Bronchial epithelial cell (primary cell): ENCODE data around the gene MACO1. TPM values are rescaled to one million over a fixed set of nuclear protein-coding genes. Genes with fewer than 3 reads are reported as not detected.
A peak's percentile ranks its signal among the peaks of the same experiment; 100 is the strongest.

Source experiments
- DNase-seq: peaks from one replicate; pipeline ENCODE4 v3.0.0-alpha.2; 2010; ENCODE audit warnings: low read depth
- FAIRE-seq: peaks from 2 replicates; lab custom pipeline; 2011; peaks lifted over from hg19 to GRCh38; lab: Jason Lieb, UNC
- H3K27me3 ChIP-seq: 2 replicates; pipeline ENCODE4 v1.5.1; 2011; ENCODE audit warnings: low read length; ENCODE audit not compliant: control insufficient read depth, insufficient read depth
- H3K36me3 ChIP-seq: 2 replicates; pipeline ENCODE4 v1.5.1; 2011; ENCODE audit warnings: low read length; ENCODE audit not compliant: control insufficient read depth, insufficient read depth
- H3K4me3 ChIP-seq: 2 replicates; pipeline ENCODE4 v1.5.1; 2011; ENCODE audit warnings: mild to moderate bottlenecking, low read depth, low read length, control low read depth
- total RNA-seq: library from RNA; depleted of rRNA; stranded (reverse); fragments of >200 nt; gene quantifications from 2 replicates; pipeline ENCODE4 v1.2.1, GENCODE V29; 2014
- TF ChIP-seq, protein P1 (sequence below): IDR thresholded peaks from 2 replicates; pipeline ENCODE4 v1.5.1; 2011; ENCODE audit warnings: mild to moderate bottlenecking, moderate library complexity, low read length, control low read depth, inconsistent platforms; ENCODE audit not compliant: insufficient read depth, severe bottlenecking

Gene MACO1
- total RNA-seq, 1 donor from 2014 or later = 17.4 TPM

- H3K36me3 ChIP-seq = no peaks in the 10 kb centered on the region
- no peaks in the 10 kb centered on the region for H3K27me3 ChIP-seq
- no peak for FAIRE-seq
- peak; percentile 41 for DNase-seq
- no peak overlapping the region for H3K4me3 ChIP-seq
- TF ChIP-seq, protein P1, sequence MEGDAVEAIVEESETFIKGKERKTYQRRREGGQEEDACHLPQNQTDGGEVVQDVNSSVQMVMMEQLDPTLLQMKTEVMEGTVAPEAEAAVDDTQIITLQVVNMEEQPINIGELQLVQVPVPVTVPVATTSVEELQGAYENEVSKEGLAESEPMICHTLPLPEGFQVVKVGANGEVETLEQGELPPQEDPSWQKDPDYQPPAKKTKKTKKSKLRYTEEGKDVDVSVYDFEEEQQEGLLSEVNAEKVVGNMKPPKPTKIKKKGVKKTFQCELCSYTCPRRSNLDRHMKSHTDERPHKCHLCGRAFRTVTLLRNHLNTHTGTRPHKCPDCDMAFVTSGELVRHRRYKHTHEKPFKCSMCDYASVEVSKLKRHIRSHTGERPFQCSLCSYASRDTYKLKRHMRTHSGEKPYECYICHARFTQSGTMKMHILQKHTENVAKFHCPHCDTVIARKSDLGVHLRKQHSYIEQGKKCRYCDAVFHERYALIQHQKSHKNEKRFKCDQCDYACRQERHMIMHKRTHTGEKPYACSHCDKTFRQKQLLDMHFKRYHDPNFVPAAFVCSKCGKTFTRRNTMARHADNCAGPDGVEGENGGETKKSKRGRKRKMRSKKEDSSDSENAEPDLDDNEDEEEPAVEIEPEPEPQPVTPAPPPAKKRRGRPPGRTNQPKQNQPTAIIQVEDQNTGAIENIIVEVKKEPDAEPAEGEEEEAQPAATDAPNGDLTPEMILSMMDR = peak; percentile 68
These were observed 89.9 kb downstream of the MACO1 start for GRCh38 chr1:25520446-25521061.

DNA sequence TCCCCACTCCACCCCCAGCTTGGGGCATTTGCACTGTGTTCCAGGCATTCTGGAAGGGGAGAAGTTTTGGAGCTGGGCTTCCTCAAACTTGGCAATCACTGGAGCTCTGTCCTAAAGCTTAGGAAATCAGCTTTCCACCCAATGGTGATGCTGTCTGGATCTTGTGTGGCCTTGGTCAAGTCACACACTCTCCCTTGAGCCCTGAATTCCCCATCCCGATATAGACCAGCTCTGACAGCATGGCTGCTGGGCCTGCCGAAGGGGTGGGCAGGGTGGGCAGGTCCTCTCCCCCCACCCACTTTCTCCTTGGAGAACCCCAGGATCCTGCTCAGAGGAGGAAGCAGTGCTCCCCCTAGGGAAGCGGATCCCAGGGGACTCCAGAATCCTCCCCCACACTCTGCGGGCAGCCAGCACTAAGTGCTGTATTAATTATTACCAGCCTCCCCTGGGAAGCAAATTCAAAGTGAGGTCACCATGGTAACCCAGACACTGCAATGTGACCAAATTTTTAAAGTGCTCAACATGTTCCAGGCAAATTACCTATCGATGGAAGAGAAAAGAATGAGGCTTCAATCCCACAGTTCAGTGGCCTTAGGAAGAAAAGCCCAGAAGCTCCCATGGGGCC is 91.4 kb downstream of the MACO1 start:
- H3K36me3 ChIP-seq = no peaks in the 10 kb centered on the region
- DNase-seq (no peak), FAIRE-seq (no peak)
- no peaks in the 10 kb centered on the region for H3K27me3 ChIP-seq
- no peak overlapping the region for H3K4me3 ChIP-seq
- TF ChIP-seq, protein P1 = no peak

GRCh38 chr1:25523542-25523941 is 92.8 kb downstream of the MACO1 start:
- FAIRE-seq = no peak
- DNase-seq = no peak
- Histone ChIP-seq H3K27me3 (no peaks in the 10 kb centered on the region), H3K36me3 (no peaks in the 10 kb centered on the region), H3K4me3 (no peak overlapping the region)
- TF ChIP-seq, protein P1 = no peak

DNA sequence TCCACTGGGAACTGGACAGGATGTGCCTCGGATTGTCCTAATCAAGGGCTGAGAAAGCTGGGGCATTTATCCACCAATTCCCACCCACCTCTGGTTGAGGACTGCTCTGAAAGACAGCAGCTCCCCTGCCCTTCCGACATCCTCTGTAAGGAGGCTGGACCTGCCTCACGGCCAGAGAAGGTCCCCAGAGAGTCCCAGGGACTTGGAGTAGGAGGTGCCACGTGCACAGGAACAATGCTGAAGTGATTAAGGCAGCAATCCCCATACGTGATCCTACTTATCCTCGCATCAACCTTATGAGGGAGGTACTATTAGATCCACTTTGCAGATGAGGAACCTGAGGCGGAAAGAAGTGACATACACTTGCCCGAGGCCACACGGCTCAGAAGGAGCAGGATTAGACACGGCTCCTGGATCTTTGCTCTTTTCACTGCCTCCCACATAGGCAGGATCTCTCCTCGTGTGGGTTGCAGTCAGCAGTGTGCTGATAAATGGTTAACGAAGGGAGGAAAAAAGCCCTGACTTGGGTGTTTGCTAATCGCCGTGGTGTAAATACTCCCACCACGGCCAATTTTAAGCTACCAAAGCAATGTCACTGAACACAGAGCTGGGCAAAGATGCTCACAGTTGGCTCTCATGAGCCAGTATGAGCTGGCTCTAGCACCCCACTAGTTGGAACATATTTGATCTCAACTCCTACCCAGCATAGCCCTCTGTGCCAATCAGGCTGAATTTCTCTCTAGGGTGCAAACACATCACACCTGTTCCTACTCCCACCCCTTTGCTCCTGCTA is 94.1 kb downstream of the MACO1 start:
- FAIRE-seq (peak; percentile 52), DNase-seq (no peak)
- TF ChIP-seq, protein P1 = no peak
- no peaks in the 10 kb centered on the region for H3K36me3 ChIP-seq
- H3K27me3 ChIP-seq = no peaks in the 10 kb centered on the region
- H3K4me3 ChIP-seq = no peak overlapping the region

DNA sequence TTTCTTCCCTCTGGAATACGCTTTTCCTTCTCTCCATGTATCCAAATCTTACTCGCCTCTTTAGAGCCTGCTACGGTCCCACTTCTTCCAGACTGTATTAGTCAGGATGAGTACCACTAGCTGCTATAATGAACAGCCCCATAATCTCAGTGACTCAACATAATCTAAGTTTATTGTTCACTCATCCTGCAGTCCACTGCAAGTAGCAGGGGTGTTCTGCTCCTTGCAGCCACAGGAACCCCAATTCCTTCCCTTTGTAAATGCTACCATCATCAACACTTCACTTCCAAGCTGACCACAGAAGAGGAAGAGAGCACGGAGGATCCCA is 94.6 kb downstream of the MACO1 start:
- FAIRE-seq (no peak), DNase-seq (no peak)
- TF ChIP-seq, protein P1 = no peak
- Histone ChIP-seq H3K27me3 (no peaks in the 10 kb centered on the region), H3K36me3 (no peaks in the 10 kb centered on the region), H3K4me3 (no peak overlapping the region)
